Prostate gland (tissue), 2 donors: ENCODE measurements around the gene PLEKHJ1.

Experiments used
- CTCF ChIP-seq, 4 experiments: fragments of 200-600 bp in 2 of 4; fragments of 450-650 bp in 2 of 4; sonication (generic) in 2 of 4; IDR thresholded peaks; 1 replicate in 3 of 4; 2 replicates in 1 of 4; pipeline ENCODE4 v1.5.1; 2016 to 2019; ENCODE audit warnings: antibody characterized with exemption in 4 of 4, mild to moderate bottlenecking in 2 of 4, moderate library complexity in 2 of 4
- POLR2A ChIP-seq: fragments of 450-650 bp; IDR thresholded peaks from one replicate; pipeline ENCODE4 v1.6.1; 2016; ENCODE audit warnings: antibody characterized with exemption, mild to moderate bottlenecking
- POLR2AphosphoS5 ChIP-seq: sonication (generic); formaldehyde crosslinking; IDR thresholded peaks from one replicate; pipeline ENCODE4 v1.6.1; 2017; ENCODE audit warnings: antibody characterized with exemption

GRCh38 chr19:2195914-2196313 is 40.2 kb downstream of the PLEKHJ1 start:
- no peak for TF ChIP-seq POLR2AphosphoS5
- no peak for TF ChIP-seq CTCF (IDR thresholded peaks at IDR 0.05)
- no peak for TF ChIP-seq POLR2A
